Heart left ventricle (tissue), 13 donors: ENCODE data around the gene GMCL1.

Experiments
- POLR2A ChIP-seq, 2 donors: fragments of 450-650 bp; IDR thresholded peaks; one replicate each; pipeline ENCODE4 v1.6.1; 2017; ENCODE audit warnings: antibody characterized with exemption in 2 of 2, mild to moderate bottlenecking in 2 of 2, moderate library complexity in 2 of 2
- TF ChIP-seq, protein P1 (sequence below), 12 donors: fragments of 200-600 bp; sonication (generic) in 4 of 12; IDR thresholded peaks; one replicate each; pipeline versions ENCODE4 v1.5.0 to v1.8.0; 2018 to 2022; ENCODE audit warnings: antibody characterized with exemption in 12 of 12, mild to moderate bottlenecking in 5 of 12
- donor health status: ischemic (EF 13 %, LVEDD 7.1; RV severe dilation, severe dysfunction).
- donor health status: DM: no; HTN: yes; CAD: no.
- donor health status: DM: no; HTN: no; CAD: no.
- donor health status: ischemic (EF 25% LVEDD 6.9; RV normal size, moderate dysfunction).
- donor health status: ischemic (EF 25% LVEDD 5.7; RV mildly dilated, moderate dysfunction).
- donor health status: ischemic (EF 35%, LVEDD 5.7; RV mildly dilated, moderate dysfunction).
- donor health status: nonischemic (EF 11% LVEDD 7.7; RV severe dilation, severe dysfunction).
- donor health status: DM: yes; HTN: yes; CAD: no.
- donor health status: PGD.
- donor health status: ischemic (EF 29% LVEDD 5.4; RV normal size, mild dysfunction).
- donor health status: nonischemic (EF 23%, LVEDD 6.1; RV moderate dilation, normal function).

DNA sequence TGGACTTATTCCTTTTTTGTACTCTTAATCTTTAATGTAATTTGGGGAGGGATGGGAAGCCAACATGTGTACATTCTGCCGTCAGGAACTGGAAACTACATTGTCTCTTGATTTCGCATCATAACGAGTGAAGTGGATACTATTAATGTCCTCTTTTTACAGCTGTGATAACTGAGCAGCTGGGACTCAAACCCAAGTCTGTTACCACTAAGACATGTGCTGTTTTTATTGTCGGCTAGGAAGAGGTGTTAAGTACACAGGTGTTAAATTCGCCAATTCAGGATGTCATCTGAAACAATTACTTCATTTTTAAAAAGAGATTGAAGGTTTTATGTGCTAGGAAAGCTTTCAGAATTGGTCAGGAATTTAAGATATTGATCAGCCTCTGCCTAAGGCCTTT, 6.9 kb downstream of the GMCL1 start:
- no peak for TF ChIP-seq POLR2A (IDR thresholded peaks at IDR 0.05)
- TF ChIP-seq, protein P1, sequence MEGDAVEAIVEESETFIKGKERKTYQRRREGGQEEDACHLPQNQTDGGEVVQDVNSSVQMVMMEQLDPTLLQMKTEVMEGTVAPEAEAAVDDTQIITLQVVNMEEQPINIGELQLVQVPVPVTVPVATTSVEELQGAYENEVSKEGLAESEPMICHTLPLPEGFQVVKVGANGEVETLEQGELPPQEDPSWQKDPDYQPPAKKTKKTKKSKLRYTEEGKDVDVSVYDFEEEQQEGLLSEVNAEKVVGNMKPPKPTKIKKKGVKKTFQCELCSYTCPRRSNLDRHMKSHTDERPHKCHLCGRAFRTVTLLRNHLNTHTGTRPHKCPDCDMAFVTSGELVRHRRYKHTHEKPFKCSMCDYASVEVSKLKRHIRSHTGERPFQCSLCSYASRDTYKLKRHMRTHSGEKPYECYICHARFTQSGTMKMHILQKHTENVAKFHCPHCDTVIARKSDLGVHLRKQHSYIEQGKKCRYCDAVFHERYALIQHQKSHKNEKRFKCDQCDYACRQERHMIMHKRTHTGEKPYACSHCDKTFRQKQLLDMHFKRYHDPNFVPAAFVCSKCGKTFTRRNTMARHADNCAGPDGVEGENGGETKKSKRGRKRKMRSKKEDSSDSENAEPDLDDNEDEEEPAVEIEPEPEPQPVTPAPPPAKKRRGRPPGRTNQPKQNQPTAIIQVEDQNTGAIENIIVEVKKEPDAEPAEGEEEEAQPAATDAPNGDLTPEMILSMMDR (IDR thresholded peaks at IDR 0.05): no peak
